ENCODE measurements around the gene ADGRL1. TPM values are rescaled to one million over a fixed set of nuclear protein-coding genes. Genes with fewer than 3 reads are reported as not detected.

The ADGRL1 gene
- total RNA-seq, 1 experiment from 2014 or later: 117 TPM

GRCh38 chr19:14138576-14139265 is 67.2 kb downstream of the ADGRL1 start:
- H4K5ac ChIP-seq (ENCODE audit: insufficient read length, low read depth, low read length): no peak overlapping the region
- H2BK120ac ChIP-seq (ENCODE audit: low read depth, low read length, poor library complexity, severe bottlenecking): no peak overlapping the region
- peaks cover 16 to 22% of the 10 kb centered on the region in 2 experiments for H3K4me1 Mint-ChIP-seq
- no peak overlapping the region for H3T11ph ChIP-seq (ENCODE audit: low read length)
- no peak overlapping the region for H3K9ac ChIP-seq (ENCODE audit: extremely low read depth, insufficient read length, low read length)
- TF ChIP-seq, protein P1, sequence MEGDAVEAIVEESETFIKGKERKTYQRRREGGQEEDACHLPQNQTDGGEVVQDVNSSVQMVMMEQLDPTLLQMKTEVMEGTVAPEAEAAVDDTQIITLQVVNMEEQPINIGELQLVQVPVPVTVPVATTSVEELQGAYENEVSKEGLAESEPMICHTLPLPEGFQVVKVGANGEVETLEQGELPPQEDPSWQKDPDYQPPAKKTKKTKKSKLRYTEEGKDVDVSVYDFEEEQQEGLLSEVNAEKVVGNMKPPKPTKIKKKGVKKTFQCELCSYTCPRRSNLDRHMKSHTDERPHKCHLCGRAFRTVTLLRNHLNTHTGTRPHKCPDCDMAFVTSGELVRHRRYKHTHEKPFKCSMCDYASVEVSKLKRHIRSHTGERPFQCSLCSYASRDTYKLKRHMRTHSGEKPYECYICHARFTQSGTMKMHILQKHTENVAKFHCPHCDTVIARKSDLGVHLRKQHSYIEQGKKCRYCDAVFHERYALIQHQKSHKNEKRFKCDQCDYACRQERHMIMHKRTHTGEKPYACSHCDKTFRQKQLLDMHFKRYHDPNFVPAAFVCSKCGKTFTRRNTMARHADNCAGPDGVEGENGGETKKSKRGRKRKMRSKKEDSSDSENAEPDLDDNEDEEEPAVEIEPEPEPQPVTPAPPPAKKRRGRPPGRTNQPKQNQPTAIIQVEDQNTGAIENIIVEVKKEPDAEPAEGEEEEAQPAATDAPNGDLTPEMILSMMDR (conservative IDR thresholded peaks at IDR 0.05): no peak
- H3K27ac ChIP-seq (ENCODE audit: insufficient read length, low read depth, low read length): no peak overlapping the region
- DNase-seq: no peak
- H2AK5ac ChIP-seq (ENCODE audit: insufficient read length, low read length): no peak overlapping the region
- peaks cover 6% of the 10 kb centered on the region for H3K79me1 ChIP-seq (ENCODE audit: insufficient read depth, low read depth, low read length, poor library complexity, severe bottlenecking)
- no peak overlapping the region for H3K14ac ChIP-seq (ENCODE audit: insufficient read depth, low read length)
- H3K79me2 ChIP-seq (ENCODE audit: insufficient read depth, low read length): peaks cover 3% of the 10 kb centered on the region; the same call in 1 of the 2 replicates
- H2BK20ac ChIP-seq (ENCODE audit: low read depth, low read length, poor library complexity, severe bottlenecking): no peak overlapping the region
- no peak overlapping the region for H3K18ac ChIP-seq (ENCODE audit: insufficient read length, low read depth, low read length)
- H3K27me3 ChIP-seq (ENCODE audit: insufficient read depth, low read length): no peaks in the 10 kb centered on the region
- H2BK12ac ChIP-seq (ENCODE audit: insufficient read length, low read depth, low read length): no peak overlapping the region
- no peak overlapping the region for H2BK15ac ChIP-seq (ENCODE audit: low read depth, low read length)
- peaks cover 4% of the 10 kb centered on the region; the same call in 1 of the 2 replicates for H3K4me1 ChIP-seq (ENCODE audit: insufficient read depth, low read length)
- H3K27me3 Mint-ChIP-seq (ENCODE audit: low read depth): no peaks in the 10 kb centered on the region
- H3K4me3 Mint-ChIP-seq: peak overlapping the region; percentile 52 to 84; a peak in 4 of 5 replicates
- no peaks in the 10 kb centered on the region for H4K20me1 ChIP-seq (ENCODE audit: control insufficient read depth, insufficient read depth, insufficient read length)
- H2BK5ac ChIP-seq (ENCODE audit: insufficient read length, low read length): no peak overlapping the region
- peaks cover 8 to 9% (median 9%) of the 10 kb centered on the region in 3 experiments; a peak in 6 of 7 replicates for H3K36me3 Mint-ChIP-seq (ENCODE audit: insufficient read depth in 1 of 3, low read depth in 3 of 3)
- peaks cover 9% of the 10 kb centered on the region for H3K23me2 ChIP-seq (ENCODE audit: insufficient read length, low read depth, low read length, poor library complexity, severe bottlenecking)
- H4K8ac ChIP-seq (replicated peaks; ENCODE audit: insufficient read length, low read depth, low read length): no peak overlapping the region
- no peak overlapping the region for H3K56ac ChIP-seq (ENCODE audit: insufficient read length, low read depth, low read length)
- no peak overlapping the region for H3K23ac ChIP-seq (ENCODE audit: insufficient read length, low read depth, low read length)
- no peak overlapping the region for H3K4ac ChIP-seq (ENCODE audit: low read depth, low read length)
- no CpG with 5 or more reads among the region's 9 CpGs for WGBS (ENCODE audit: extremely low coverage, insufficient read length, low lambda C conversion rate)
- no peak overlapping the region for H2AFZ ChIP-seq (ENCODE audit: low read length)
- H3K9me3 ChIP-seq (ENCODE audit: control insufficient read depth, low read depth, low read length): no peaks in the 10 kb centered on the region
- H3K4me2 ChIP-seq (ENCODE audit: insufficient read depth, insufficient read length, low read length): no peak overlapping the region
- H4K91ac ChIP-seq (ENCODE audit: insufficient read length, low read depth, low read length): no peak overlapping the region
- H3K9me3 Mint-ChIP-seq: no peaks in the 10 kb centered on the region
- H3K27ac Mint-ChIP-seq: no peak overlapping the region; a peak in 1 of 7 replicates

Measured in H9 (cell line).